Activated T-helper 2 cell treated with anti-CD3 and anti-CD28 coated beads, Interferon-gamma antibody, Interleukin-2, Interleukin-4, amounts not matched to agents 10 μg/mL and 5 μg/mL and 100 μg/mL, durations not matched to agents 14 hours and 24 hours and 36 hours (primary cell): ENCODE measurements around the gene PARN. TPM values are rescaled to one million over a fixed set of nuclear protein-coding genes. Genes with fewer than 3 reads are reported as not detected.
"Not testable (repeated sequence)": the region's sequence is repeated elsewhere in the genome, so short reads cannot be mapped to it uniquely, and the experiment has no call there.

Source experiments
- DNase-seq: peaks from one replicate; pipeline ENCODE4 v3.0.0; 2021; ENCODE audit warnings: low spot score
- H3K27ac Mint-ChIP-seq: one replicate; pipeline ENCODE4 v1.8.0; 2021; ENCODE audit warnings: mixed read lengths
- H3K27me3 Mint-ChIP-seq: one replicate; pipeline ENCODE4 v1.8.0; 2021; ENCODE audit warnings: low read depth, mixed read lengths
- H3K36me3 Mint-ChIP-seq: one replicate; pipeline ENCODE4 v1.8.0; 2021; ENCODE audit warnings: low read depth, mixed read lengths
- H3K4me1 Mint-ChIP-seq: one replicate; pipeline ENCODE4 v1.8.0; 2021; ENCODE audit warnings: low read depth, mixed read lengths
- H3K4me3 Mint-ChIP-seq: one replicate; pipeline ENCODE4 v1.8.0; 2021; ENCODE audit warnings: low read depth, mild to moderate bottlenecking, moderate library complexity, mixed read lengths
- H3K9me3 Mint-ChIP-seq: one replicate; pipeline ENCODE4 v1.8.0; 2021; ENCODE audit warnings: mixed read lengths
- intact Hi-C: fragments of 100-400 bp; cut with micrococcal nuclease; formaldehyde crosslinking; loops from one replicate; pipeline ENCODE4 v1.15.1; 2023
- total RNA-seq: library from RNA; stranded (reverse); gene quantifications from 2 replicates; pipeline ENCODE4 v1.2.3, GENCODE V29; 2022

Gene PARN
- total RNA-seq, 1 donor from 2014 or later, result 56.6 TPM

- peaks cover 42% of the 10 kb centered on the region for H3K36me3 Mint-ChIP-seq
- no peak overlapping the region for H3K4me3 Mint-ChIP-seq
- H3K27ac Mint-ChIP-seq, result no peak overlapping the region
Measured at GRCh38 chr16:14553447-14553846, 76.6 kb downstream of the PARN start.

GRCh38 chr16:14549789-14550153 is 80.3 kb downstream of the PARN start:
- H3K36me3 Mint-ChIP-seq, result peaks cover 34% of the 10 kb centered on the region
- no peaks in the 10 kb centered on the region for H3K27me3 Mint-ChIP-seq
- intact Hi-C loops, result no loop called here
- H3K27ac Mint-ChIP-seq, result no peak overlapping the region
- no peak overlapping the region for H3K4me3 Mint-ChIP-seq
- H3K9me3 Mint-ChIP-seq, result no peaks in the 10 kb centered on the region
- no peak for DNase-seq
- no peaks in the 10 kb centered on the region for H3K4me1 Mint-ChIP-seq

More at GRCh38 chr16:14553447-14553846, 76.6 kb downstream of the PARN start:
- DNase-seq, result no peak
- intact Hi-C loops, result no loop called here
- peaks cover 2% of the 10 kb centered on the region for H3K4me1 Mint-ChIP-seq
- no peaks in the 10 kb centered on the region for H3K9me3 Mint-ChIP-seq
- no peaks in the 10 kb centered on the region for H3K27me3 Mint-ChIP-seq

GRCh38 chr16:14548933-14549788 is 80.9 kb downstream of the PARN start:
- no peaks in the 10 kb centered on the region for H3K27me3 Mint-ChIP-seq
- H3K9me3 Mint-ChIP-seq, result no peaks in the 10 kb centered on the region
- intact Hi-C loops, result no loop called here
- H3K36me3 Mint-ChIP-seq, result peaks cover 35% of the 10 kb centered on the region
- H3K4me3 Mint-ChIP-seq, result no peak overlapping the region
- no peak overlapping the region for H3K27ac Mint-ChIP-seq
- no peak for DNase-seq
- H3K4me1 Mint-ChIP-seq, result no peaks in the 10 kb centered on the region

GRCh38 chr16:14545346-14545884 is 84.6 kb downstream of the PARN start:
- H3K4me3 Mint-ChIP-seq, result no peak overlapping the region
- H3K36me3 Mint-ChIP-seq, result peaks cover 52% of the 10 kb centered on the region
- no peaks in the 10 kb centered on the region for H3K27me3 Mint-ChIP-seq
- H3K4me1 Mint-ChIP-seq, result no peaks in the 10 kb centered on the region
- intact Hi-C loops, result no loop called here
- H3K27ac Mint-ChIP-seq, result no peak overlapping the region
- DNase-seq, result no peak
- peaks cover 9% of the 10 kb centered on the region for H3K9me3 Mint-ChIP-seq

- intact Hi-C loops, H3K9me3 Mint-ChIP-seq, H3K27me3 Mint-ChIP-seq, H3K27ac Mint-ChIP-seq, DNase-seq, H3K4me1 Mint-ChIP-seq, H3K4me3 Mint-ChIP-seq: not testable (repeated sequence)
- peaks cover 52% of the 10 kb centered on the region for H3K36me3 Mint-ChIP-seq
Measured at GRCh38 chr16:14544846-14545245, 85.2 kb downstream of the PARN start.

- Mint-ChIP-seq H3K27ac (no peak overlapping the region), H3K9me3 (peaks cover 9% of the 10 kb centered on the region), H3K36me3 (peaks cover 39% of the 10 kb centered on the region), H3K4me3 (no peak overlapping the region), H3K4me1 (peaks cover 6% of the 10 kb centered on the region), H3K27me3 (no peaks in the 10 kb centered on the region)
- no peak for DNase-seq
- intact Hi-C loops, result no loop called here
Measured at GRCh38 chr16:14539631-14540030, 90.4 kb downstream of the PARN start.

- Mint-ChIP-seq H3K9me3 (peaks cover 9% of the 10 kb centered on the region), H3K36me3 (peaks cover 38% of the 10 kb centered on the region), H3K27ac (no peak overlapping the region), H3K4me3 (no peak overlapping the region), H3K4me1 (peaks cover 6% of the 10 kb centered on the region), H3K27me3 (no peaks in the 10 kb centered on the region)
- no peak for DNase-seq
- intact Hi-C loops, result no loop called here
Measured at GRCh38 chr16:14539156-14539555, 90.9 kb downstream of the PARN start.

GRCh38 chr16:14538604-14539003 is 91.5 kb downstream of the PARN start:
- peaks cover 35% of the 10 kb centered on the region for H3K36me3 Mint-ChIP-seq
- H3K9me3 Mint-ChIP-seq, result peaks cover 11% of the 10 kb centered on the region
- no peak overlapping the region for H3K4me3 Mint-ChIP-seq
- intact Hi-C loops, result no loop called here
- DNase-seq, result no peak
- H3K4me1 Mint-ChIP-seq, result peaks cover 6% of the 10 kb centered on the region
- no peak overlapping the region for H3K27ac Mint-ChIP-seq
- H3K27me3 Mint-ChIP-seq, result no peaks in the 10 kb centered on the region

GRCh38 chr16:14531613-14532012 is 98.4 kb downstream of the PARN start:
- Mint-ChIP-seq H3K36me3 (peaks cover 5% of the 10 kb centered on the region), H3K27me3 (no peaks in the 10 kb centered on the region), H3K27ac (no peak overlapping the region), H3K9me3 (peaks cover 4% of the 10 kb centered on the region), H3K4me3 (no peak overlapping the region), H3K4me1 (peaks cover 3% of the 10 kb centered on the region)
- intact Hi-C loops, result no loop called here
- DNase-seq, result no peak

GRCh38 chr16:14531101-14531500 is 99.0 kb downstream of the PARN start:
- Mint-ChIP-seq H3K27ac (no peak overlapping the region), H3K36me3 (peaks cover 5% of the 10 kb centered on the region), H3K27me3 (no peaks in the 10 kb centered on the region), H3K4me1 (peaks cover 3% of the 10 kb centered on the region), H3K9me3 (peaks cover 4% of the 10 kb centered on the region), H3K4me3 (no peak overlapping the region)
- intact Hi-C loops, result no loop called here
- no peak for DNase-seq

- peaks cover 4% of the 10 kb centered on the region for H3K9me3 Mint-ChIP-seq
- H3K4me3 Mint-ChIP-seq, result no peak overlapping the region
- peaks cover 3% of the 10 kb centered on the region for H3K4me1 Mint-ChIP-seq
- peaks cover 5% of the 10 kb centered on the region for H3K36me3 Mint-ChIP-seq
- H3K27me3 Mint-ChIP-seq, result no peaks in the 10 kb centered on the region
- intact Hi-C loops, result no loop called here
- no peak overlapping the region for H3K27ac Mint-ChIP-seq
- no peak for DNase-seq
Measured at GRCh38 chr16:14530046-14530445, 100.0 kb downstream of the PARN start.

GRCh38 chr16:14529010-14529669 is 100.9 kb downstream of the PARN start:
- Mint-ChIP-seq H3K4me1 (peaks cover 3% of the 10 kb centered on the region), H3K4me3 (no peak overlapping the region), H3K9me3 (peaks cover 4% of the 10 kb centered on the region), H3K36me3 (peaks cover 5% of the 10 kb centered on the region), H3K27ac (no peak overlapping the region), H3K27me3 (no peaks in the 10 kb centered on the region)
- intact Hi-C loops, result loop anchor here (1.0 to 2.0 kb wide), 3 partner anchors 228 to 606 kb away; no protein-coding TSS in a partner anchor
- DNase-seq, result peak; percentile 36

- Mint-ChIP-seq H3K4me1 (peaks cover 3% of the 10 kb centered on the region), H3K4me3 (no peak overlapping the region)
Measured at GRCh38 chr16:14528306-14528705, 101.8 kb downstream of the PARN start.

More at GRCh38 chr16:14528306-14528705, 101.8 kb downstream of the PARN start:
- DNase-seq, result no peak
- no peaks in the 10 kb centered on the region for H3K27me3 Mint-ChIP-seq
- H3K27ac Mint-ChIP-seq, result no peak overlapping the region
- H3K36me3 Mint-ChIP-seq, result no peaks in the 10 kb centered on the region
- H3K9me3 Mint-ChIP-seq, result no peaks in the 10 kb centered on the region
- intact Hi-C loops, result loop anchor here (2.0 kb wide), 1 partner anchor 606 kb away; no protein-coding TSS in a partner anchor
